SK-N-SH (cell line): ENCODE measurements around the gene SLC6A8. TPM values are rescaled to one million over a fixed set of nuclear protein-coding genes. Genes with fewer than 3 reads are reported as not detected.

Source experiments
- CTCF ChIA-PET: fragments of 300-600, 350-600 bp; formaldehyde crosslinking; extraction: SDS; loops from one replicate; lab custom pipeline; 2021; lab: Yijun Ruan, JAX
- POLR2A ChIA-PET: fragments of 350-600 bp; sonication (Branson Sonifier 250); formaldehyde crosslinking; extraction: SDS; loops from one replicate; lab custom pipeline; 2020; ENCODE audit warnings: antibody characterized with exemption, inconsistent platforms; lab: Yijun Ruan, JAX
- DNase-seq: peaks from one replicate; pipeline ENCODE4 v3.0.0; 2012
- H2AFZ ChIP-seq: fragments of 200-600 bp; sonication (generic); 2 replicates; pipeline ENCODE4 v1.8.1; 2016; ENCODE audit warnings: antibody characterized with exemption, mild to moderate bottlenecking, low read depth
- H3F3A ChIP-seq: fragments of 200-600 bp; sonication (generic); replicated peaks from 2 replicates; pipeline ENCODE3; 2016; ENCODE audit warnings: antibody characterized with exemption, mild to moderate bottlenecking; ENCODE audit not compliant: insufficient read depth
- H3K27ac ChIP-seq, 2 experiments: fragments of 200-500 bp in 1 of 2; fragments of 200-600 bp in 1 of 2; sonication (Bioruptor generic) in 1 of 2; sonication (generic), shearing (Covaris generic) in 1 of 2; 2 replicates each; pipeline versions ENCODE4 v1.5.1 to v1.6.1; 2014 to 2016; ENCODE audit warnings: low read depth in 2 of 2, inconsistent platforms in 1 of 2, low read length in 1 of 2, mild to moderate bottlenecking in 1 of 2, mixed read lengths in 1 of 2
- H3K27me3 ChIP-seq: fragments of 200-600 bp; sonication (generic), shearing (Covaris generic); 2 replicates; pipeline ENCODE4 v1.6.1; 2016; ENCODE audit warnings: mixed run types; ENCODE audit not compliant: insufficient read depth
- H3K36me3 ChIP-seq, 2 experiments: fragments of 200-500 bp in 1 of 2; fragments of 200-600 bp in 1 of 2; sonication (Bioruptor generic) in 1 of 2; sonication (generic) in 1 of 2; replicated peaks in 1 of 2; 2 replicates each; pipeline versions ENCODE3 to v1.5.1; 2014 to 2016; ENCODE audit warnings: low read length in 1 of 2, mild to moderate bottlenecking in 1 of 2; ENCODE audit not compliant: insufficient read depth in 2 of 2, control insufficient read depth in 1 of 2
- H3K4me1 ChIP-seq, 2 experiments: fragments of 200-500 bp in 1 of 2; fragments of 200-600 bp in 1 of 2; sonication (Bioruptor generic) in 1 of 2; sonication (generic), shearing (Covaris generic) in 1 of 2; 2 replicates each; pipeline versions ENCODE4 v1.5.1 to v1.6.1; 2014 to 2016; ENCODE audit warnings: low read depth in 1 of 2, low read length in 1 of 2, mixed run types in 1 of 2; ENCODE audit not compliant: insufficient read depth in 2 of 2, control insufficient read depth in 1 of 2
- H3K4me2 ChIP-seq: fragments of 200-600 bp; sonication (generic), shearing (Covaris generic); 2 replicates; pipeline ENCODE4 v1.6.1; 2017; ENCODE audit warnings: mixed run types
- H3K4me3 ChIP-seq, 2 experiments: fragments of 200-500 bp in 1 of 2; fragments of 200-600 bp in 1 of 2; sonication (Bioruptor generic) in 1 of 2; sonication (generic), shearing (Covaris generic) in 1 of 2; 2 replicates each; pipeline versions ENCODE4 v1.5.1 to v1.8.1; 2014 to 2016; ENCODE audit warnings: low read depth in 2 of 2, inconsistent platforms in 1 of 2, low read length in 1 of 2, mild to moderate bottlenecking in 1 of 2, mixed read lengths in 1 of 2, moderate library complexity in 1 of 2
- H3K79me2 ChIP-seq: fragments of 200-600 bp; sonication (generic); 2 replicates; pipeline ENCODE4 v1.8.1; 2017; ENCODE audit warnings: mild to moderate bottlenecking; ENCODE audit not compliant: insufficient read depth
- H3K9ac ChIP-seq: fragments of 200-600 bp; sonication (generic); 2 replicates; pipeline ENCODE4 v1.6.1; 2017; ENCODE audit warnings: mixed run types
- H3K9me2 ChIP-seq: fragments of 200-600 bp; sonication (generic); 2 replicates; pipeline ENCODE4 v1.6.1; 2017; ENCODE audit warnings: mixed run types
- H3K9me3 ChIP-seq: fragments of 200-600 bp; sonication (generic); 2 replicates; pipeline ENCODE4 v1.6.1; 2017; ENCODE audit warnings: mixed run types, mild to moderate bottlenecking, moderate library complexity
- H4K20me1 ChIP-seq: fragments of 200-600 bp; sonication (generic); 2 replicates; pipeline ENCODE4 v1.6.1; 2017; ENCODE audit warnings: mild to moderate bottlenecking, mixed run types; ENCODE audit not compliant: insufficient read depth
- EP300 ChIP-seq, 2 experiments: IDR thresholded peaks; 2 replicates each; pipeline versions ENCODE4 v1.4.0 to v1.6.1; 2012; ENCODE audit warnings: borderline replicate concordance in 1 of 2, low read depth in 1 of 2, low read length in 1 of 2
- GATA2 ChIP-seq: sonication (generic); formaldehyde crosslinking; IDR thresholded peaks from 2 replicates; pipeline ENCODE4 v1.5.0; 2020; ENCODE audit warnings: mild to moderate bottlenecking, missing genetic modification reagents
- MXI1 ChIP-seq: IDR thresholded peaks from 2 replicates; pipeline ENCODE4 v1.6.1; 2012; ENCODE audit warnings: mild to moderate bottlenecking, low read depth, low read length, improper control_type of control experiment
- POLR2AphosphoS5 ChIP-seq: IDR thresholded peaks from 2 replicates; pipeline ENCODE4 v1.6.1; 2012; ENCODE audit warnings: low read depth, low read length
- RAD21 ChIP-seq: IDR thresholded peaks from 2 replicates; pipeline ENCODE4 v1.6.1; 2012; ENCODE audit warnings: mild to moderate bottlenecking, low read length
- RCOR1 ChIP-seq: fragments of 150-350 bp; IDR thresholded peaks from 2 replicates; pipeline ENCODE4 v1.6.1; 2017; ENCODE audit warnings: antibody characterized with exemption, low read length
- RFX5 ChIP-seq: IDR thresholded peaks from 2 replicates; pipeline ENCODE4 v1.6.1; 2012; ENCODE audit warnings: mild to moderate bottlenecking, improper control_type of control experiment, low read length
- SMC3 ChIP-seq: IDR thresholded peaks from 2 replicates; pipeline ENCODE4 v1.6.1; 2012; ENCODE audit warnings: low read depth, low read length, improper control_type of control experiment
- TAF1 ChIP-seq: IDR thresholded peaks from 2 replicates; pipeline ENCODE4 v1.6.1; 2012; ENCODE audit warnings: low read depth, mild to moderate bottlenecking, low read length, moderate library complexity, borderline replicate concordance
- YY1 ChIP-seq: IDR thresholded peaks from 2 replicates; pipeline ENCODE4 v1.4.0; 2012; ENCODE audit warnings: low read depth, mild to moderate bottlenecking
- WGBS: methylation state at CpG from one replicate; pipeline ENCODE4 v1.1.6; 2017; ENCODE audit warnings: low lambda C conversion rate; 5-methylcytosine and 5-hydroxymethylcytosine counted together
- polyA plus RNA-seq, 3 experiments: library from polyadenylated mRNA; depleted of rRNA; stranded (reverse); fragments of >200 nt; gene quantifications; 2 replicates each; pipeline ENCODE4 v1.2.3, GENCODE V29; 2012
- TF ChIP-seq, protein P1 (sequence below): fragments of 150-350 bp; IDR thresholded peaks from 2 replicates; pipeline ENCODE4 v1.6.1; 2017; ENCODE audit warnings: antibody characterized with exemption, low read length, low read depth, borderline replicate concordance
- TF ChIP-seq, protein P2 (sequence below): IDR thresholded peaks from 2 replicates; pipeline ENCODE4 v1.4.0; 2012; ENCODE audit warnings: low read depth
- TF ChIP-seq, protein P3 (sequence below): fragments of 200-600 bp; sonication (generic); IDR thresholded peaks from 2 replicates; pipeline ENCODE4 v1.6.1; 2017; ENCODE audit warnings: antibody characterized with exemption, mild to moderate bottlenecking, moderate library complexity
- TF ChIP-seq, protein P4 (sequence below): IDR thresholded peaks from 2 replicates; pipeline ENCODE4 v1.4.0; 2012; ENCODE audit warnings: low read depth, borderline replicate concordance
- TF ChIP-seq, protein P5 (sequence below): IDR thresholded peaks from 2 replicates; pipeline ENCODE4 v1.6.1; 2012; ENCODE audit warnings: mild to moderate bottlenecking, low read depth, low read length, moderate library complexity

SLC6A8 gene
- polyA plus RNA-seq, 1 of the 3 experiments (the other 2 are of a cell fraction) = 30.8 TPM

DNA sequence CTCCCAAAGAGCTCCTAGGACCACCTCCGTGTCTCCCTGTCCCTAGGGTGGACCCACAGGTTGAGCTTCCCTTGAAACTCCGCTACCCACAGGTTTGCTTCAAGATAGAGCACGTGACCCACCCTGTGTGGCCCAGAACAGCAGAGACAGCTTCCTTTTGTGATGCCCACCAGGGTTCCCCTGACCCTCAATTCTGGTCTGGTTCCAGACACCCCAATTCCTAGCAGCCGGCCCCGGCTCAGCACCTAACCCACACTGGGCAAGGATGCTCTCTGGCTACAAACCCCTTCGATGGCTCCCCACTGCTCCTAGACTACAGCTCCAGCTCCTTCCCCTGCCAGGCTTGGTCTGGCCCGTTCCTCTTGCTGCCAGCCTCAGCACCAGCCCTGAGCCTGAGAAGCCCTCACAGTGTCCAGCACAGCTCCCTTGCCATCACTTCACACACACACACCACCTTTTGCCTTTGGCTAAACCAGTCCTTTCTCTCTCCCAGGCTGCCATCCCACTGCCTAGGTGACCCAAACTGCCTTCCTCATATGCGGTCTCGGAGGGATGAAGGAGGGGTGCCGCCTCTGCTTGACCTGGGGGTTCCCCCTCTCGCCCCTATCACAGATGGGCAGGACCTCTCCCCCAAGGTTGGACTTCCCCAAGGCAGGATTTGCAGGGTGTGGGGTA, 20.3 kb upstream of the SLC6A8 start (continued):
- TF ChIP-seq RFX5 = no peak

DNA sequence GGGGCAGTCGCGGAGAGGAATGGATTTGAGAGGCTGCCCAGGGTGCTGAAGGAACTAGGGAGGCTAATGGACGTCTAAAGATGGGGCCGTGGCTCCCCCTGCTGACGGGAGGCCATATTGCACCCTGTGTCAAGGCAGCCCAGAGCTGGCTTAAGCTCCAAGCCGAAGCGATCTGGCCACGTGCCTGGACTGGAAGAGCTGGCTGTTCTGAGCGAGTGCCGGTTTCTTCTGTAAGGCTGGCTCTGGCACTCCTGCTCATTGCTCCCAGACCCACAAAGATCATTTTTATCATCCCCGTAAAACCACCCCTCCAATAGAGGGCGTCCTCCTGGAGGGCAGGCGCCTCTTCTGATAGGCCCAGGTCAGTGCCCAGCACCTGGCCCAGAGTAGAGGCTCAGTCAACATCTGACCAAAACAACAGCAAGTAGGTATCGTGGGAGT, 19.8 kb upstream of the SLC6A8 start:
- CTCF ChIA-PET = interaction anchor here (0.6 to 10.5 kb wide), 27 partner anchors 11 to 726 kb away, joined by 3 to 128 read pairs (median 7); partner anchors contain the start of genes DUSP9 and SLC6A8
- Histone ChIP-seq H2AFZ (no peak overlapping the region), H3K9ac (no peak overlapping the region), H3K27ac (no peak overlapping the region), H3K4me2 (no peak overlapping the region), H3K36me3 (no peaks in the 10 kb centered on the region), H3F3A (no peaks in the 10 kb centered on the region), H3K4me1 (peaks cover 0 to 3% of the 10 kb centered on the region in 2 experiments; a peak in 1 of 4 replicates), H4K20me1 (no peaks in the 10 kb centered on the region), H3K9me2 (no peaks in the 10 kb centered on the region), H3K4me3 (peak overlapping the region in 1 of 2 experiments; percentile 35; a peak in 1 of 4 replicates), H3K9me3 (0 out of 2 replicates have a peak, but pooled peaks cover 9% of the 10 kb centered on the region), H3K79me2 (no peaks in the 10 kb centered on the region), H3K27me3 (no peaks in the 10 kb centered on the region; the same call in 1 of the 2 replicates)
- POLR2A ChIA-PET = interaction anchor here (1.2 kb wide), 1 partner anchor 113 kb away, joined by 3 read pairs; no protein-coding TSS in a partner anchor
- WGBS = 31% methylated on average over 9 of the region's 14 CpGs
- no peak for TF ChIP-seq GATA2
- TF ChIP-seq, protein P1, sequence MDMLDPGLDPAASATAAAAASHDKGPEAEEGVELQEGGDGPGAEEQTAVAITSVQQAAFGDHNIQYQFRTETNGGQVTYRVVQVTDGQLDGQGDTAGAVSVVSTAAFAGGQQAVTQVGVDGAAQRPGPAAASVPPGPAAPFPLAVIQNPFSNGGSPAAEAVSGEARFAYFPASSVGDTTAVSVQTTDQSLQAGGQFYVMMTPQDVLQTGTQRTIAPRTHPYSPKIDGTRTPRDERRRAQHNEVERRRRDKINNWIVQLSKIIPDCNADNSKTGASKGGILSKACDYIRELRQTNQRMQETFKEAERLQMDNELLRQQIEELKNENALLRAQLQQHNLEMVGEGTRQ = 0 out of 2 replicates have a peak, but pooled peaks have one; percentile 17
- TF ChIP-seq, protein P2, sequence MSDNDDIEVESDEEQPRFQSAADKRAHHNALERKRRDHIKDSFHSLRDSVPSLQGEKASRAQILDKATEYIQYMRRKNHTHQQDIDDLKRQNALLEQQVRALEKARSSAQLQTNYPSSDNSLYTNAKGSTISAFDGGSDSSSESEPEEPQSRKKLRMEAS = 0 out of 2 replicates have a peak, but pooled peaks have one; percentile 32
- no peak for TF ChIP-seq TAF1
- TF ChIP-seq, protein P3, sequence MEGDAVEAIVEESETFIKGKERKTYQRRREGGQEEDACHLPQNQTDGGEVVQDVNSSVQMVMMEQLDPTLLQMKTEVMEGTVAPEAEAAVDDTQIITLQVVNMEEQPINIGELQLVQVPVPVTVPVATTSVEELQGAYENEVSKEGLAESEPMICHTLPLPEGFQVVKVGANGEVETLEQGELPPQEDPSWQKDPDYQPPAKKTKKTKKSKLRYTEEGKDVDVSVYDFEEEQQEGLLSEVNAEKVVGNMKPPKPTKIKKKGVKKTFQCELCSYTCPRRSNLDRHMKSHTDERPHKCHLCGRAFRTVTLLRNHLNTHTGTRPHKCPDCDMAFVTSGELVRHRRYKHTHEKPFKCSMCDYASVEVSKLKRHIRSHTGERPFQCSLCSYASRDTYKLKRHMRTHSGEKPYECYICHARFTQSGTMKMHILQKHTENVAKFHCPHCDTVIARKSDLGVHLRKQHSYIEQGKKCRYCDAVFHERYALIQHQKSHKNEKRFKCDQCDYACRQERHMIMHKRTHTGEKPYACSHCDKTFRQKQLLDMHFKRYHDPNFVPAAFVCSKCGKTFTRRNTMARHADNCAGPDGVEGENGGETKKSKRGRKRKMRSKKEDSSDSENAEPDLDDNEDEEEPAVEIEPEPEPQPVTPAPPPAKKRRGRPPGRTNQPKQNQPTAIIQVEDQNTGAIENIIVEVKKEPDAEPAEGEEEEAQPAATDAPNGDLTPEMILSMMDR = peak; percentile 79
- no peak for TF ChIP-seq EP300 (IDR thresholded peaks at IDR 0.05; ENCODE audit: borderline replicate concordance in 1 of 2, low read depth in 1 of 2, low read length in 1 of 2)
- TF ChIP-seq MXI1 = peak; percentile 67; the same call in 1 of the 2 replicates
- peak; percentile 77 for TF ChIP-seq RAD21
- TF ChIP-seq, protein P4, sequence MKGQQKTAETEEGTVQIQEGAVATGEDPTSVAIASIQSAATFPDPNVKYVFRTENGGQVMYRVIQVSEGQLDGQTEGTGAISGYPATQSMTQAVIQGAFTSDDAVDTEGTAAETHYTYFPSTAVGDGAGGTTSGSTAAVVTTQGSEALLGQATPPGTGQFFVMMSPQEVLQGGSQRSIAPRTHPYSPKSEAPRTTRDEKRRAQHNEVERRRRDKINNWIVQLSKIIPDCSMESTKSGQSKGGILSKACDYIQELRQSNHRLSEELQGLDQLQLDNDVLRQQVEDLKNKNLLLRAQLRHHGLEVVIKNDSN = peak; percentile 48; the same call in 1 of the 2 replicates
- TF ChIP-seq, protein P5, sequence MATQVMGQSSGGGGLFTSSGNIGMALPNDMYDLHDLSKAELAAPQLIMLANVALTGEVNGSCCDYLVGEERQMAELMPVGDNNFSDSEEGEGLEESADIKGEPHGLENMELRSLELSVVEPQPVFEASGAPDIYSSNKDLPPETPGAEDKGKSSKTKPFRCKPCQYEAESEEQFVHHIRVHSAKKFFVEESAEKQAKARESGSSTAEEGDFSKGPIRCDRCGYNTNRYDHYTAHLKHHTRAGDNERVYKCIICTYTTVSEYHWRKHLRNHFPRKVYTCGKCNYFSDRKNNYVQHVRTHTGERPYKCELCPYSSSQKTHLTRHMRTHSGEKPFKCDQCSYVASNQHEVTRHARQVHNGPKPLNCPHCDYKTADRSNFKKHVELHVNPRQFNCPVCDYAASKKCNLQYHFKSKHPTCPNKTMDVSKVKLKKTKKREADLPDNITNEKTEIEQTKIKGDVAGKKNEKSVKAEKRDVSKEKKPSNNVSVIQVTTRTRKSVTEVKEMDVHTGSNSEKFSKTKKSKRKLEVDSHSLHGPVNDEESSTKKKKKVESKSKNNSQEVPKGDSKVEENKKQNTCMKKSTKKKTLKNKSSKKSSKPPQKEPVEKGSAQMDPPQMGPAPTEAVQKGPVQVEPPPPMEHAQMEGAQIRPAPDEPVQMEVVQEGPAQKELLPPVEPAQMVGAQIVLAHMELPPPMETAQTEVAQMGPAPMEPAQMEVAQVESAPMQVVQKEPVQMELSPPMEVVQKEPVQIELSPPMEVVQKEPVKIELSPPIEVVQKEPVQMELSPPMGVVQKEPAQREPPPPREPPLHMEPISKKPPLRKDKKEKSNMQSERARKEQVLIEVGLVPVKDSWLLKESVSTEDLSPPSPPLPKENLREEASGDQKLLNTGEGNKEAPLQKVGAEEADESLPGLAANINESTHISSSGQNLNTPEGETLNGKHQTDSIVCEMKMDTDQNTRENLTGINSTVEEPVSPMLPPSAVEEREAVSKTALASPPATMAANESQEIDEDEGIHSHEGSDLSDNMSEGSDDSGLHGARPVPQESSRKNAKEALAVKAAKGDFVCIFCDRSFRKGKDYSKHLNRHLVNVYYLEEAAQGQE = peak; percentile 69; the same call in 1 of the 2 replicates
- TF ChIP-seq YY1 = no peak
- no peak for TF ChIP-seq RCOR1
- no peak for TF ChIP-seq POLR2AphosphoS5
- peak; percentile 61 for TF ChIP-seq SMC3
- DNase-seq = peak; percentile 87
